SK-N-MC (cell line): ENCODE measurements around the gene TPR.

Source experiments
- DNase-seq: peaks from one replicate; pipeline ENCODE4 v3.0.0-alpha.2; 2011; ENCODE audit warnings: low read depth, low spot score
- H3K27ac ChIP-seq: fragments of 200-600 bp; sonication (generic); 2 replicates; pipeline ENCODE4 v1.5.1; 2016; ENCODE audit warnings: mixed run types
- H3K36me3 ChIP-seq: fragments of 200-600 bp; sonication (generic); 2 replicates; pipeline ENCODE4 v1.6.1; 2017; ENCODE audit warnings: antibody characterized with exemption, low read length, mixed read lengths; ENCODE audit not compliant: insufficient read depth
- H3K4me3 ChIP-seq: fragments of 200-600 bp; sonication (generic); 2 replicates; pipeline ENCODE4 v1.5.1; 2016
- H3K9ac ChIP-seq: fragments of 200-600 bp; sonication (generic); 2 replicates; pipeline ENCODE4 v1.8.0; 2017; ENCODE audit warnings: mixed run types, mixed read lengths; ENCODE audit not compliant: insufficient read length
- H3K9me3 ChIP-seq: fragments of 200-600 bp; sonication (generic); 2 replicates; pipeline ENCODE4 v1.6.1; 2017; ENCODE audit warnings: low read depth, mild to moderate bottlenecking, antibody characterized with exemption, low read length, moderate library complexity, mixed read lengths
- EZH2 ChIP-seq: fragments of 200-600 bp; sonication (generic); IDR thresholded peaks from one replicate; pipeline ENCODE4 v1.6.1; 2017; ENCODE audit warnings: antibody characterized with exemption
- FOXP2 ChIP-seq: optimal IDR thresholded peaks from 2 replicates; pipeline ENCODE3; 2011; ENCODE audit warnings: mild to moderate bottlenecking, moderate library complexity; ENCODE audit not compliant: insufficient read depth; ENCODE audit errors: extremely low read length, control extremely low read depth
- POLR2AphosphoS5 ChIP-seq: IDR thresholded peaks from 2 replicates; pipeline ENCODE4 v1.6.1; 2012; ENCODE audit warnings: mild to moderate bottlenecking, low read depth, low read length, borderline replicate concordance

The TPR gene

GRCh38 chr1:186308264-186309060 lies 66.6 kb downstream of the TPR start:
- peaks cover 35% of the 10 kb centered on the region for H3K36me3 ChIP-seq
- H3K27ac ChIP-seq = no peak overlapping the region
- no peak overlapping the region for H3K4me3 ChIP-seq
- TF ChIP-seq FOXP2 (no peak), EZH2 (no peak), POLR2AphosphoS5 (no peak)
- no peak for DNase-seq
- no peaks in the 10 kb centered on the region for H3K9me3 ChIP-seq
- H3K9ac ChIP-seq = no peak overlapping the region

DNA sequence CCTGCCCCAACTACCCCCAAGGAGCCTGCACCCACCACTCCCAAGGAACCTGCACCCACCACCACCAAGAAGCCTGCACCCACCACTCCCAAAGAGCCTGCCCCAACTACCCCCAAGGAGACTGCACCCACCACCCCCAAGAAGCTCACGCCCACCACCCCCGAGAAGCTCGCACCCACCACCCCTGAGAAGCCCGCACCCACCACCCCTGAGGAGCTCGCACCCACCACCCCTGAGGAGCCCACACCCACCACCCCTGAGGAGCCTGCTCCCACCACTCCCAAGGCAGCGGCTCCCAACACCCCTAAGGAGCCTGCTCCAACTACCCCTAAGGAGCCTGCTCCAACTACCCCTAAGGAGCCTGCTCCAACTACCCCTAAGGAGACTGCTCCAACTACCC lies 67.6 kb downstream of the TPR start:
- Histone ChIP-seq H3K27ac (no peak overlapping the region), H3K4me3 (no peak overlapping the region), H3K36me3 (peaks cover 25% of the 10 kb centered on the region), H3K9me3 (no peaks in the 10 kb centered on the region), H3K9ac (no peak overlapping the region)
- no peak for DNase-seq
- no peak for TF ChIP-seq POLR2AphosphoS5
- no peak for TF ChIP-seq EZH2
- no peak for TF ChIP-seq FOXP2

- no peak for TF ChIP-seq EZH2
- no peak for TF ChIP-seq POLR2AphosphoS5
- no peak for TF ChIP-seq FOXP2
- no peak for DNase-seq
- Histone ChIP-seq H3K27ac (no peak overlapping the region), H3K4me3 (no peak overlapping the region), H3K9ac (no peak overlapping the region), H3K36me3 (peaks cover 17% of the 10 kb centered on the region), H3K9me3 (no peaks in the 10 kb centered on the region)
Measured at GRCh38 chr1:186306533-186306932, 68.5 kb downstream of the TPR start.

- Histone ChIP-seq H3K4me3 (no peak overlapping the region), H3K27ac (peak overlapping the region; percentile 63), H3K9ac (no peak overlapping the region), H3K36me3 (peaks cover 8% of the 10 kb centered on the region), H3K9me3 (no peaks in the 10 kb centered on the region)
- TF ChIP-seq POLR2AphosphoS5 = no peak
- no peak for TF ChIP-seq FOXP2
- TF ChIP-seq EZH2 = no peak
- no peak for DNase-seq
Measured at GRCh38 chr1:186304982-186305949, 69.8 kb downstream of the TPR start.

GRCh38 chr1:186303911-186304310 lies 71.1 kb downstream of the TPR start:
- no peak for TF ChIP-seq FOXP2
- TF ChIP-seq POLR2AphosphoS5 = no peak
- TF ChIP-seq EZH2 = no peak
- Histone ChIP-seq H3K36me3 (peaks cover 1% of the 10 kb centered on the region; the same call in 1 of the 2 replicates), H3K27ac (0 out of 2 replicates have a peak overlapping the region, but pooled peaks have one; percentile 51), H3K9me3 (no peaks in the 10 kb centered on the region), H3K4me3 (no peak overlapping the region), H3K9ac (no peak overlapping the region)
- DNase-seq = no peak

DNA sequence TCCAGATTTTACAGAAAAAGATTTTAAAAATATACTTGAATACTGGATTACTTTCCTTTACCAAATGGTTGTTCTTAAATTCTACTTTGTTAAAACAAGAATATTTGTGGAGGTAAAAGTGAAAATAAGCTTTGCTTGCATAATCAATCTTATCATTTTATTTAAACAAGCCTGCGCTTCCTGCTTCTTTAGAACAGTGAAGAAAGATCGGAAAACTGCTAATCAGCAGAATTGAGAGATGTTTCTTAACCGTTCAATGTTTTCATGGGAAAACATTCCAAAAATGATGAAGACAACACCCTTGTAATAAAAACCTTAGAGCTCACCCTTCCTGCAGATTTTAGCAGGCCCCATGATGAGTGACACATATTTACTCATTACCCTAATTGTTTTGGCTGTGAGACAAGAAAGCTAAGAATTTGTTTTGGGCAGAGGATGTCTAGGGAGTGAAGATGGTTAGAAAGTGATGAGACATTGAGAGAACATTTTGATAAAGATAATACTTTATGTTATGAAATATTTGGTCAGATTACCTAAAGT lies 72.6 kb downstream of the TPR start:
- Histone ChIP-seq H3K9ac (peak overlapping the region; percentile 20), H3K9me3 (no peaks in the 10 kb centered on the region), H3K27ac (peak overlapping the region; percentile 69; the same call in 1 of the 2 replicates), H3K4me3 (peak overlapping the region; percentile 32; the same call in 1 of the 2 replicates), H3K36me3 (no peaks in the 10 kb centered on the region)
- TF ChIP-seq POLR2AphosphoS5 (no peak), FOXP2 (no peak), EZH2 (no peak)
- no peak for DNase-seq

GRCh38 chr1:186301448-186301847 lies 73.6 kb downstream of the TPR start:
- no peak for DNase-seq
- no peaks in the 10 kb centered on the region for H3K36me3 ChIP-seq
- no peak for TF ChIP-seq POLR2AphosphoS5
- no peak for TF ChIP-seq EZH2
- no peak for TF ChIP-seq FOXP2
- no peak overlapping the region for H3K9ac ChIP-seq
- no peaks in the 10 kb centered on the region for H3K9me3 ChIP-seq
- H3K27ac ChIP-seq = no peak overlapping the region
- no peak overlapping the region for H3K4me3 ChIP-seq

- TF ChIP-seq EZH2 = no peak
- Histone ChIP-seq H3K36me3 (no peaks in the 10 kb centered on the region), H3K27ac (no peak overlapping the region), H3K9ac (no peak overlapping the region), H3K9me3 (no peaks in the 10 kb centered on the region), H3K4me3 (no peak overlapping the region)
- DNase-seq = no peak
Measured at GRCh38 chr1:186300056-186300455, 75.0 kb downstream of the TPR start.
